NK-92 treated with Interleukin-12 subunit alpha and Interleukin-12 subunit beta, amount 100 ng/mL, for 24 hours (cell line): Measurements from ENCODE around the gene AK9.
A peak's percentile ranks its signal among the peaks of the same experiment; 100 is the strongest.
"Not testable (repeated sequence)": the region's sequence is repeated elsewhere in the genome, so short reads cannot be mapped to it uniquely, and the experiment has no call there.

ENCODE experiments used
- DNase-seq: peaks from one replicate; lab custom pipeline; 2025; lab: John Stamatoyannopoulos, UW

Gene AK9

DNA sequence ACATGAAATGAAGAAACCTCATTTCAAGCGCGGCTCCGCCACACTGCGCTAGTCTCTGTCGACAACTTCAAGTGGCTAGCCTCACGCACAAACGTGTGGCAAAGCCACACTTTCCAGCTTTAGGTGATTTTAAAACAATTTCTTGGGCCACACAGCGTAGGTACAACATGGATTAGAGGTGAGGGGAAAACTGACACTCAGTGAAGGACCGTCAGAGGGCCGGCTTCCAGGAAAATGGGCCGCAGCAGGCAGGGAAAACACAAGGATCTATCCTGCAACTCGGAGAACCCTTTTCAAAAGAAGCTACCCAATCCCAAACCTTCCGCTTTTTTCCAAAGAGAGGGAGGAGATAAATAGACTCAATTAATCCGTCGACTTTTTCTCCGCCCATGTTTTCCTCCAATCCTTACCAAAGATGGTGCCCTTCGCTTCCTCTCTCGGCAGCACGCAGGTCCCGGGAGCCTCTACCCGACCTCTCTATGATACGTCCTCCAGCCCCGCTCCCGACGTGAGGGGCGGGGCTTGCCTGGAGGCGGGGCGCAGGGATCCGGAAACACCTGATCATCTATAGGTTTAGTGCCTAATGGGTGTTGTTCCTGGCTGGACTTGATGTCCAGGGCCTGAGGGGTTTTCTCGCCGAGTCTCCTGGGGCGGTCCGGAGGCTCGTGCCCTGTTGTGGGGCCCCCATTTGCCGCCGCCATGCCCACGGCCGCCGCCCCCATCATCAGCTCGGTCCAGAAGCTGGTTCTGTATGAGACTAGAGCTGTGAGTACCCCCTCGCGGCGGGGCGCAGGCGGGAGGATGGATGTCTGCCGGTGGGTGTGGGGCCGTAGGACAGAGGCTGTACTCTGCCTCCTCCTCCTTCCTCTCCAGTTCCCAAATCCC lies at the start of gene AK9, which contains the start of gene FIG4:
TSS of gene AK9 (minus strand) at position 466 of the 885 bp plus-strand sequence. CDS start 15,457 bp downstream, outside the sequence.
TSS of gene FIG4 (plus strand) at position 560 of the 885 bp plus-strand sequence. CDS start at position 700, 140 bp downstream.
- DNase-seq, result peak; percentile 84

DNA sequence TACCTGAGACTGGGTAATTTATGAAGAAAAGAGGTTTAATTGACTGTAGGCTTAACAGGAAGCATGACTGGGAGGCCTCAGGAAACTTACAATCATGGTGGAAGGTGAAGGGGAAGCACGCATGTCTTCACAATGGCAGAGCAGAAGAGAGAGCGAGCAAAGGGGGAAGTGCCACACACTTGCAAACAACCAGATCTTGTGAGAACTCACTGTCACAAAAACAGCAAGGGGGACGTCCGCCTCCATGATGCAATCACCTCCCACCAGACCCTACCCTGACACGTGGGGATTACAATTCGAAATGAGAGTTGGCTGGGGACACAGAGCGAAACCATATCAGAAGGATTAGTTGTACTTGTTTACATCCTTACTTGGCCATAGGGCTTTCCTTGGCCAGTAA lies 49.8 kb upstream of the AK9 start:
- DNase-seq, result no peak

DNA sequence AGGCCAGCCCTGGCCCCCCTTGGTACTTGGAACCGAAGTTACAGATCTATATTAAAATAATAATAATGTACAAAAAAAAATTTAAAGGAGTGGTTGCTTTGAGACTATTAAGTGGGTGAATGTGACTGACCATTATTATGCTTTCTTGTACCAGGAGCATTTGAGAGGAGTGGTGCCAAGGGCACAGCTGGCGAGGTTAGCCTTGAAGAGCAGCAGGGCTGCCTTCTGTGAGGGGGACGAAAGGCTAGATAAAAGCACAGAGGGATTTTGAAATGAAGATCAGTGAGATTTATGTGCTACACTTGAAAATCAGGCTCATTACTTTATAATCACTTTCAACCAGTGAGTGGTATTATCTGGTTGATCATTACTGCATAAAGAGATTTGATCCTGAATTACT lies 48.7 kb upstream of the AK9 start:
- no peak for DNase-seq

DNA sequence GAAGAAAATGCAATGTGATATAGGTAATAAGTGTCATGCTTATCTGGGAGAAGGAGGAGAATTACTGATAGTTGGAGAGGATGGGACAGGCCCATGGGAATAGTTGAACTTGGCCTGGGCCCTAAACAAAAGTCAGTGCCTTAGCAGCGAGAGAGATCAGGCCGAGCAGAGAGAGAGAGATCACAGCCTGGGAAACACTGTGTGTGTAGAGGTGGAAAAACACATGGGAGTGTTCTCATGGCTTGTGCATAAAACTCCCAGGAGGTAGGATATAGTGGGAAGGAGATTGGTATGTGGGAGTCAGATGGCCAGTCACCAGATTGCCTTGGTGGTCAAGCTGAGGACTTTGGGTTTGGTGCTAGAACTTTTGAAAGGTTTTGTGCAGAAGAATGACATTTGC lies 47.7 kb upstream of the AK9 start:
- no peak for DNase-seq

DNA sequence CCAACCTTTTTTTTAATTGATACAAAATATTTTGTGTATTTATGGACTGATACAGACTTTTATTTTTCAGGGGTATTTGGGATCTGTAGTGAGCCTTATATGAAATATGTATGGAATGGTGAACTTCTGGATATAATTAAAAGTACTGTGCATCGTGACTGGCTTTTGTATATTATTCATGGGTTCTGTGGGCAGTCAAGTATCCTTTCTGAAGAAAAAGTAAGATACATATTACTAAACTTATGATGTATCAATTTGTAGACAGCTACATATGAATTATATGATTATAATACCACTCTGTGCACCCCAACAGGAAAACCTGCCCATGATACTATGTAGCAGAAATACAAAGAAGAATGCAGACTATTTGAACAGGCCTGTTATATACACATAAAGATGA lies 47.3 kb upstream of the AK9 start:
- no peak for DNase-seq

DNA sequence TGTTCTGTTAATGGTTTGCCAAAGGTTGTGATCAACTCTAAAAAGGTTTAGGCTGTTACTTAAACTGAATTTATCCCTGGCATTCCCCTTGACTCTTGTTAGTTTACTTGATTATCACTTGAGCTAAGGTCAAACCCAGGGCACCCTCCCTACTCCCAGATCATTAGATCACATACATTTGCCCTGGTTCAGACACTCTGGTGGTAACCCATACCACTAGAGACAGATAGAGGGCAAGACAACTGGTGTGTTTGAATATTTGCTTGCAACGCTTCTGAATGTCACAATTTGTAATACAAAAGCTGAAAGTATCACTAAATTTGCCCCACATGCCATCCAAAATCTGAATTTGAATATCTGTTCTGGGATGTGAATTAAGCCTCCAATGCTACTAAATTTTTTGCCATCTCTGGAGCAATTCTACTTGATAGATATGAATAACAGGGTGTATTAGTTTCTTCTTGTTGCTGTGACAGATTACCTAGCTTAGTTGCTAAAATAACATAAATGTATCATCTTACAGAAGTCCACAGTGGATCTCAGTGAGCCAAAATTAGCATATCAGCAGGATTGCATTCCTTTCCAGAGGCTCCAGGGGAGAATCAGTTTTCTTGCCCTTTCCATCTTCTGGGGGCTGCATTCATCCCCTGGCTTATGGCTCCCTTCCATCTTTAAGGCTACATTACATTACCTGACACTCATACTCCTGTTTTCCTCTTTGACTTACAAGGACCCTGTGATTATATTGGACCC lies 45.4 kb upstream of the AK9 start:
- no peak for DNase-seq

DNA sequence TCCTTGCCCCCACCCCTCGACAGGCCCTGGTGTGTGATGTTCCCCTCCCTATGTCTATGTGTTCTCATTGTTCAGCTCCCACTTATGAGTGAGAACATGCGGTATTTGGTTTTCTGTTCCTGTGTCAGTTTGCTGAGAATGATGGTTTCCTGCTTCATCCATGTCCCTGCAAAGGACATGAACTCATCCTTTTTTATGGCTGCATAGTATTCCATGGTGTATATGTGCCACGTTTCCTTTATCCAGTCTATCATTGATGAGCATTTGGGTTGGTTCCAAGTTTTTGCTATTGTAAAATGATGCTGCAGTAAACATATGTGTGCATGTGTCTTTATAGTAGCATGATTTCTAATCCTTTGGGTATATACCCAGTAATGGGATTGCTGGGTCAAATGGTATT lies 34.2 kb upstream of the AK9 start:
- not testable (repeated sequence) for DNase-seq

DNA sequence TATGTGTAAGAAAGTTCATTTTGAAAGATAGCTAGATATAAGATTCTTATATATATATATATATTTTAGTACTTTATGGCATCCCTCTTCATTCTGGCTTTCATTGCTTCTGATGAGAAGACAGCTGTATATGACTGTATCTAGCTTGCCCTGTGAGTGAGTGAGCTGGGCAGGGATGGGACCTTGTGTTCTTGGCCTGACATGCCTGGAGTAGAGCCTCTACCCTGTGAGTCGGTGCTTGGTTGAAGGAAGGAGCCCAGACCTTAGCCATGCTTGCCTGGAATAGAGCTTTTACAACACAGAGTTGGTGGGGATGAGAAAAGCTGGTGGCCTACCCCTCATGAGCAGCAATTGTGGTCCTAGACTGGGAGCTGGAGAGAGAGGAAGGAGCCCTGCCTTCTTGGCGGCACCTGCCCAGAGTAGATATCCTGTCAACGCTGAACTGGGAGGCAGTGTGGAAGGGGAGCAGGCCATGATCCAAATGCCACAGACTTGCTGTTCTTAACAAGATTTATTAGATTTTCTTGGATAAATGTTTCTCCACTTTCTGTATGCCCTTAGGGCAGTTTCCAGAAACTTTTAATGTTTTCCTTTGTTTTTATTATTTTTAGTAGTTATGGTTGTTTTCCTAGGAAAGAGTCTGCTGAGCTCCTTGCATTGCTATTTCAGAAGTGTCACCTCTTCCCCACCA lies 31.7 kb upstream of the AK9 start:
- no peak for DNase-seq

DNA sequence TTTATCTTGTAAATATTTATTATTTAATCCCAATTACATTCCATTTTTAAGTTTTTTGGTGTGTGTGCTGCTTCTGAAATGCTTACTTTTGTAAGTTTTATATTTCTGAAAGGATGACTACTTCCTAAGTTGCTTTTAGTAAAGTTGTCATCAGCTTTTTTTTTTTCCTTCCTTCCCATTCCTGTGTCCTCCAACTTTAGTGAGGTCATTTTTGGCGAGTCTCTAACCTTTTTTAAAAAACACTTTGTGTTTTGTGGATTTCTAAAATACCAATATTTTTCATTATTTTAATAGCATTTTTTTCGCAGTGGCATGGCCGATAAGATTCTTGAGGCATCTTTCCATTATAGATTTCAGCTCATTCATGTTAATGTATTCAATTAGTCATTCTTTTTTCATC lies 31.0 kb upstream of the AK9 start:
- DNase-seq, result no peak

DNA sequence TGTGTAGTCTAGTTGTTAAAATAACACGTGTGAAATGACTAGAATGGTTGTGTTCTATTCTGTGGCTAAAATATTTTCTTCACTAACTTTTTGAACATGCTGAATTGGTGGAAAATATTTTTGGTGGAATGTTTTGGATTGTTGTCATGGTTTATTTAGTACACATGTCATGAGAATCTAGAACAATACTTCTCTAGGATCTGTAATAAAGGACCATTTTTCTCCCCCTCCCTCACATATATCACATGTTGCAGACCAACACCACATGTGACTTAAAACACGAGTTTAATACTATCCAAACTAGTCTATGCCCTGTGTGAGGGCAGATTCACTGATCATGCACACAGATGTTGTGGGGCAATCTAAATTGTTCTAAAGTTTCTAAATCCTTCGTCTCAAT lies 29.3 kb upstream of the AK9 start:
- no peak for DNase-seq

DNA sequence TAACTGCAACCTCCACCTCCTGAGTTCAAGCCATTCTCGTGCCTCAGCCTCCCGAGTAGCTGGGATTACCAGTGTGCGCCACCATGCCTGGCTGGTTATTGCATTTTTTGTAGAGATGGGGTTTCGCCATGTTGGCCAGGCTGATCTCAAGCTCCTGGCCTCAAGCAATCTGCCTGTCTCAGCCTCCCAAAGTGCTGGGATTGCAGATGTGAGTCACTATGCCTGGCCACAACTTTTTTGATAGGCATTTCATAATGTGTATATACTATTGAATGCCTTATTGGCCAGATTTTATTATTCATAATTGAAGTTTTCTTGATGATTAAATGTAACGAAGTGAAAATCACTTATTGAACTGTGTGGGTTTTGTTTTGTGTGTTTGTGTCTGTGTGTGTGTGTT lies 28.0 kb upstream of the AK9 start:
- DNase-seq, result no peak

DNA sequence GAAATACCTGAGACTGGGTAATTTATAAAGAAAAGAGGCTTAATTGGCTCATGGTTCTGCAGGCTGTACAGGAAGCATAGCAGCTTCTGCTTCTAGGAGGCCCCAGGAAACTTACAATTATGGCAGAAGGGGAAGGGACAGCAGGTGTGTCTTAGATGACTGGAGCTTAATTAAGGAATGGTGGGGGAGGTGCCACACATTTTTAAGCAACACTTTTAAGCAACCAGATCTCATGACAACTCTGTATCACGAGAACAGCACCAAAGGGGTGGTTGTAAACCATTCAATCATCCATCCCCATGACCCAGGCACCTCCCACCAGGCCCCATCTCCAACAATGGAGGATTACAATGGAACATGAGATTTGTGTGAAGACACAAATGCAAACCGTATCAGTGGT lies 27.0 kb upstream of the AK9 start:
- no peak for DNase-seq

DNA sequence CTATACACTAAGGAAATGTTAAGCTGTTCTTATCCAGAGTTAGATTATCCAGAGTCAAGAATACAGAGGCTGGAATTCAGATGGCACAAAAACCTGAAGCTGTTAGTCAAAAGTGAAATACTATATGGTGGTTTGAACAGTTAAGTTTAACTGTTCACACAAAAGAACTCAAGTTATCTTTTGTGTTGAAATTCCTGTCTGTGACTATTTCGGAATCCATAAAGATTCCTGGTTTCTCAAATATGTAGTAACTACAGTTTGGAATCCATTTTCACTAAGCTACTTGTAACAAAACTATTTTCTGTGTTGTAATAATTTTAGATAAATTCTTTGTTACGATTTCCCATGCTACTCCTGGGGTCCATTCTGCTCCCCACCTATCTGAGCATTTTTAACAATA lies 24.6 kb upstream of the AK9 start:
- DNase-seq, result no peak

DNA sequence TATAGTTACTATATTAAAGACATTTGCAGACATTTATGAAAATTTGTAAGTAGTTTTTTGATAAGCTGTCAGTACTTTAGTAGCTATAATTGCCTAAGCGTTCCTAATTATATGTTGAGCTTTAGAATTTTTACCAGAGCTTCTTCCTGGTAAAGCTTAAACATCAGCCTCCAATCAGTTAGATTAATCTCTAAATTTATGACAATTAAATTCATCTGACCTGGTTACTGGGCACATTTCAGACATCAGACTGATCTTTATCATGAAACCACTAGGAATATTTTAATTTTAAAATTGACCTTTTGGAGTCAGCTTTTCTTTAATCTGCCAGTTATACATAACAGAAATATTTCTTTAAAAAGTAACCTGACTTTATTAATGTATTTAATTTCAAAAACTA lies 23.6 kb upstream of the AK9 start:
- no peak for DNase-seq

DNA sequence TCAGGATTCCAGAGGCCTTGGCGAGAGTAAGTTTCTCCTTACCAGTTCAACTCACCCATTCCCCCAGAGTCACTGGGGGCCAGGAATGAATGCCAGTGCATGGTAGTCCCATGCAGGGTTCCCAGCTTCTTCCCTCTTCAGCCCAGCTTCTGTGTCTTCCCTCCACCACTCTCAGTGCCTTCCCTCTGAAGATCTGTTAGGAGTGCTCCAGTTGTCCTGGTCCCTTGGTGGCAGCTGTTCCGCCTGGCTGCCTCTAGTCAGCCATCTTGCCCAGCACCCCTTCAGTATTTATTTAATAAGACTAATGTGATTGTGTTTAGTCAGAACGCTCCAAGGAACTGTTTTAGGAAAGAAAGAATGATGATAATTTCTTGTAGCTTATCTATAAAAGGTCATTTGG lies 23.2 kb upstream of the AK9 start:
- no peak for DNase-seq

DNA sequence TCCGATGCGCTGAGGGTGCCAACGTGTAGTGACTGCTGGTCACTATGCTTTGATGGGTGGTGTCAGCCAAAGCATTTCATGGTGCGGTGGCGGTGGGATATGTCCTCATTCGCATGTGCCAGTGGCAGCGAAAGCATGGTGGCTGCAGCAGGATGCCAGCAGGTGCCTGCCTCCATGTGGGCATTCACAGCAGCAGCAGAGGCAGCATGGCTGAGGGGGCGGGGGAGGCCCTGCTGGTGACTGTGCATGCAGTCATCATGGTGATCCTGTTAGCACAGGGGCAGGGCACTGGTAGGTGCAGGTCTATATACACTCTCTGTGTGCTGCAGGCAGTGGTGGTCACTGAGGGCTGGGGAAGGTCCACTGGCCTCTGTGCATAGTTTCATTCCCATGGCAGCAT lies 22.1 kb upstream of the AK9 start:
- no peak for DNase-seq

DNA sequence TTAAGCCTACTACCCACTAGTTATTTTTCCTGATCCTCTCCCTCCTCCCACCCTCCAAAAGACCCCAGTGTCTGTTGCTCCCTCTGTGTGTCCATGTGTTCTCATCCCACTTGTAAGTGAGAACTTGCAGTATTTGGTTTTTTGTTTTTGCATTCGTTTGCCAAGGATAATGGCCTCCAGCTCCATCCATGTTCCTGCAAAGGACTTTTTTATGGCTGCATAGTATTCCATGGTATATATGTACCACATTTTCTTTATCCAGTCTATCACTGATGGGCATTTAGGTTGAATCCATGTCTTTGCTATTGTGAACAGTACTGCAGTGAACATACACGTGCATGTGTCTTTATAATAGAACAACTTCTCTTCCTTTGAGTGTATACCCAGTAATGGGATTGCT lies 17.1 kb upstream of the AK9 start:
- DNase-seq, result not testable (repeated sequence)

DNA sequence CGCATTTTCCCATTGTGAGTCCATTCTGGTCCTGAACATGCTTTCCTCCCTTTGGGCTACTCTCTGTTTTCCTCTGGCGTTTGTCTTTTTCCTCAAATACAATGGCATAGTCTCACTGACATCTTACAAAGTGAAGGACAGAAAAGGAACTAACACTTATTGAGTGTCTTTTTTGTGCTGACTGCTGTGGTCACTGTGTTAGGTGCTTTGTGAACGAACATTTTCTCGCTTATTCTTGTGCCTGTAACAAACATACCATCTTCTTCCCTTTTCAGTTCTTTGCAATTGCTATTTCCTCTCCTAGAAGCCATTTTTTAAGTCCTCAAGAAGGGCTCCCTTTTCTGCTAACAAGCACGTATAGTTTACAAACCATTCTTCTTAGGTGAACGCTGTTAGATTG lies 15.5 kb upstream of the AK9 start:
- no peak for DNase-seq

DNA sequence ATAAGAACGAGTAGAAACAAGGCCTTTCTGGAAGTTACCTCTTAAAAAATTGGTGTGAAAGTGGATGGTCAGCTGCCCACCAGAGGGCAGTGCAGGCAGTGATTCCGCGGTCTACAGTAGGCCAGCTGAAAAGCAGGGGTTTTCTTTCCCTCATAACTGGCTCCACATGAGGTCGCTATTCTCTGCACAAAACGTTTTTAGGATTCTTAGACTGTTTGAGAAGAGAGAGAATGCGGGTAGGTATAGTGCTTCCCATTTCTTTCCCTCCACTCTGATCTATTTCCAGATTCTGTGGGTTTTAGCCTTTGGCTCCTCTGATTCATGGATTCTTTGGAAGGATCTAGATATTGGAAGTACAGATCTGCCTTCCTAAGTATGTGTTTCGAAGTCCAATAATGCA lies 14.3 kb upstream of the AK9 start:
- peak; percentile 47 for DNase-seq

DNA sequence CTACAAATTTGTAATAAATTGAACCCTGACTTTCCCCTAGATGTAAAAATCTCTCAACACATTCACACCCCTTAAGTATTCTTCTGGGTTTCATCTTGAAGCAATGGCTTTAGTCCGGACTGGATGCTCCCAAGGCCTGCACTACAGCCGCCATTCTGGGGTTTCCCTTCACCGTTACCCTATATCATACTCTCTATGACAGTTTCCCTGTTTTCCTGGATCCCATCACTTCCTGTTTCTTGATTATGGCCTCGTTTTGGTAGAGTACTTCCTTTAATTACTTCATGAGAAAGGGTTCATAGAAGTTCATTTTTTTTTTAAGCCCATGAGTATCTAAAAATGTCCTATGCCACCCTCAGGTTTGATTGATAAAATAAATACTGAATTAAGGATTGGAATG lies 11.8 kb upstream of the AK9 start:
- DNase-seq, result no peak

DNA sequence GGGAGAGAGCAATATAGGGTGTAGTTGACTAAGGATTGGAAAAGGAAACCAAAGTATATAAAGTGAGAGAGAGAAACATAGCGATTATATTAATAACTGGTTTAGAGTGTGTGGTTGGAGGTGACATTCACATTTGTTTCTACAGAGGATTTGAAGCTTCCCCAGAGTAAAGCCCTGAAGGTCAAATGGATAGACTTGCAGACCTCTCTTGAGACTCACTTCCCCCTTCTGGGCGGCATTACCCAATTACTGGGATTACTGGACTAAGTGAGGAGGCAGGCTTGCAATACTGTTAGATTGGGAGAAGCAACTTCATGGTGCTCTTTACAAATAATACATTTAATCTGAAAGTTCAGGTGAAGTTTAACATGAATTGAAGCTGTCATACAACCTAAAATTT lies 10.8 kb upstream of the AK9 start:
- DNase-seq, result no peak

DNA sequence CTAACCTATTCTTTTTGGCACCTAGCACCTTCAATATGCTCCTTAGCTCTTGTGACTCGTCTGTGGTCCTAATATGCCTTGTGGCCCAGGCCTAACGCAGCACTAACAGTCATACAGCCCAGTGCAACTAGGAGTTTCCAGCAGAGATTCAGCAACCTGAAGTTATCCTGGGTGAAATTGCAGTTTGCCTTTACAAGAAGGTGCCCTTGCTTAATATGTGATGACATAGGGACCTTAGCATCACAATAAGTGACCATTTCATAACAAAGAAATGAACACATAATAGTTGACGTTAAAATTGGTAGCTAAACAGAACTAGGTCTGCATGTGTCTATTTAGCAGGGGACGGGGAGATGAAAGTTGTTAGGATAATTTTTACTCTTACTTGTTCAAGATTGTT lies 10.2 kb upstream of the AK9 start:
- DNase-seq, result no peak

DNA sequence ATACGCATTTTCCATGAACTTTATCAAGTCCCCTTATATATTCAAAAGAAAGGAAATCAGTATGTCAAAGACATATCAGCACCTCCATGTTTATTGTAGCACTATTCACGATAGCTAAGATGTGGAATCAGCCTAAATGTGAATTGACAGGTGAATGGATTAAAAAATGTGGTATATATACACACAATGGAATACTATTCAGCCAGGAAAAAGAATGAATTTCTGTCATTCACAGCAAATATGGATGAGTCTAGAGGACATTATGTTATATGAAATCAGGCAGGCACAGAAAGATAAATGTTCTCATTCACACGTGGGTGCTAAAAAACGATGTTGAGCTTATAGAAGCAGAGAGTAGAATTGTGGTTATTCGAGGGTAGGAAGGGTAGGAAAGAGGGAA lies 5.4 kb upstream of the AK9 start:
- no peak for DNase-seq
